Glutamatergic neuron (in vitro differentiated cells): ENCODE measurements around the gene TRMT44. TPM values are rescaled to one million over a fixed set of nuclear protein-coding genes. Genes with fewer than 3 reads are reported as not detected.

Source experiments
- DNase-seq: peaks from one replicate; pipeline ENCODE4 v3.0.0; 2022
- H3K27ac Mint-ChIP-seq: one replicate; pipeline ENCODE4 v1.8.0; 2020; ENCODE audit warnings: mild to moderate bottlenecking, mixed read lengths, inconsistent platforms; ENCODE audit not compliant: unreplicated experiment
- H3K27me3 Mint-ChIP-seq: one replicate; pipeline ENCODE4 v1.8.0; 2020; ENCODE audit warnings: mild to moderate bottlenecking, moderate library complexity, mixed read lengths, inconsistent platforms; ENCODE audit not compliant: unreplicated experiment
- H3K36me3 Mint-ChIP-seq: one replicate; pipeline ENCODE4 v1.8.0; 2020; ENCODE audit warnings: mild to moderate bottlenecking, mixed read lengths, inconsistent platforms; ENCODE audit not compliant: unreplicated experiment
- H3K4me1 Mint-ChIP-seq: one replicate; pipeline ENCODE4 v1.8.0; 2020; ENCODE audit warnings: mild to moderate bottlenecking, low read depth, mixed read lengths, inconsistent platforms; ENCODE audit not compliant: unreplicated experiment
- H3K4me3 Mint-ChIP-seq: one replicate; pipeline ENCODE4 v1.8.0; 2020; ENCODE audit warnings: mild to moderate bottlenecking, mixed read lengths, inconsistent platforms; ENCODE audit not compliant: unreplicated experiment
- H3K9me3 Mint-ChIP-seq: one replicate; pipeline ENCODE4 v1.8.0; 2020; ENCODE audit warnings: mild to moderate bottlenecking, moderate library complexity, mixed read lengths, inconsistent platforms; ENCODE audit not compliant: unreplicated experiment
- total RNA-seq: library from RNA; stranded (reverse); fragmentation: NEBNext Ultra II Directional; extraction: Animal tissue kit (Norgen Biotek cat#: 25700); gene quantifications from one replicate; pipeline ENCODE4 v1.2.1, GENCODE V29; 2021; ENCODE audit not compliant: unreplicated experiment
- TF ChIP-seq, protein P1 (sequence below): fragments of 200-600 bp; sonication (generic); IDR thresholded peaks from one replicate; pipeline ENCODE4 v1.5.0; 2021; ENCODE audit not compliant: partially characterized antibody, unreplicated experiment

TRMT44 gene
- total RNA-seq, 1 donor from 2014 or later = 23.3 TPM

DNA sequence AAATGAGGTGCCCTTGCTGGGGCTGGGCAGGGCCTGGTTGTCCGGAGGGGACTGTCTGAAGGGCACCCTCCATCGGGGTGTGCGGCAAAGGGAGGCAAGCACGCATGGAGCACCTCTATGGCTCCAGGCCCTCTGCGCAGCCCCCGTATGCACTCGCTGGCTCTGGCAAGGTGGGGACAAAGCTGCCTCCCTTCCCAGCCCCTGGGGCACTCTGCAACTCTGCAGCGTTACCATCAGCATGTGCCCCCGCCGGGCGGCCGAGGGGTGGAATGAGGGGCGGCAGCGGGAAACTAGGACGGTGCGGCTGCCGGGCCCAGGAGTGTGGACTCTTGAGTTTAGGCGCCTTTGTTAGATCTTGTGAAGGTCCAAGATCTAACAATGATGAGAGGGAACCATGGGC is 26.4 kb downstream of the TRMT44 start:
- H3K36me3 Mint-ChIP-seq = no peaks in the 10 kb centered on the region
- no peak for DNase-seq

DNA sequence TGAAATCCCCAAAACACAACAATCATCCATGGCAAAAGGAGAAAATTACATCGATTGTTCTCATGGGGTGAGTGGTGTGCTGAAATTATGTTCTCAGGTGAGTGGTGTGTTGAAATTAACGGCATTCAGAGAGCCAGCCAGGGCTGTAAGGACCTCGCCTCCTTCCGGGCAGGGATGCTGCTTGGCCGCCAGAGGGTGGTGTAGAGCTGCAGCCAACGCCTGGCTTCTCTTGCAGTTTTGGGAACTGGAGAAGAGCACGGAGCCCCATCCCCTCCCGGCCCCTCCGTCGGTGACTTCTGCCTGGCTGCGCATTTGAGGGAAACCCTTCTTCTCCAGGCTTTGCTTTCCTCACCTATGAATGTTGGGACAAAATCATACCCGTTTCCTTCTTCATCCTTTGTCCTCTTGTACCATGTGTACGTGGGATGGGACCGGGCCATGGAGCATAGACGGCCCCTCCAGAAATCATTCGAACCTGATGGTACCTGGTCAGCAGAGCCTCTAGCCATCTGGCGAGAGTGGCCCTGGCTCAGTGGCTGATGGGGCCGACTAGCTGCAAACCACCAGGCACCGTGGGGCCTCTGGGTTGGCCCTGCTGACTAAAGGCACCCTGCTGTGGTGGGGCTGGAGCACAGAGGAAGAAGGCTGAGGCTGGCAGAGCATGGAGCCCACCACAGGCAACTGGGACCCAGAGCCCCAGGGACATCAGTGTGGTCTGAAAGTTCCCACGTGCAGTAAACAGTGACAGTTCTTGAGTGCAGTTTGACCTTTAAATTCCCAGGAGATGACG is 28.4 kb downstream of the TRMT44 start:
- H3K9me3 Mint-ChIP-seq = peaks cover 3% of the 10 kb centered on the region
- H3K27me3 Mint-ChIP-seq = peaks cover 4% of the 10 kb centered on the region
- TF ChIP-seq, protein P1, sequence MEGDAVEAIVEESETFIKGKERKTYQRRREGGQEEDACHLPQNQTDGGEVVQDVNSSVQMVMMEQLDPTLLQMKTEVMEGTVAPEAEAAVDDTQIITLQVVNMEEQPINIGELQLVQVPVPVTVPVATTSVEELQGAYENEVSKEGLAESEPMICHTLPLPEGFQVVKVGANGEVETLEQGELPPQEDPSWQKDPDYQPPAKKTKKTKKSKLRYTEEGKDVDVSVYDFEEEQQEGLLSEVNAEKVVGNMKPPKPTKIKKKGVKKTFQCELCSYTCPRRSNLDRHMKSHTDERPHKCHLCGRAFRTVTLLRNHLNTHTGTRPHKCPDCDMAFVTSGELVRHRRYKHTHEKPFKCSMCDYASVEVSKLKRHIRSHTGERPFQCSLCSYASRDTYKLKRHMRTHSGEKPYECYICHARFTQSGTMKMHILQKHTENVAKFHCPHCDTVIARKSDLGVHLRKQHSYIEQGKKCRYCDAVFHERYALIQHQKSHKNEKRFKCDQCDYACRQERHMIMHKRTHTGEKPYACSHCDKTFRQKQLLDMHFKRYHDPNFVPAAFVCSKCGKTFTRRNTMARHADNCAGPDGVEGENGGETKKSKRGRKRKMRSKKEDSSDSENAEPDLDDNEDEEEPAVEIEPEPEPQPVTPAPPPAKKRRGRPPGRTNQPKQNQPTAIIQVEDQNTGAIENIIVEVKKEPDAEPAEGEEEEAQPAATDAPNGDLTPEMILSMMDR = peak; percentile 84
- no peaks in the 10 kb centered on the region for H3K36me3 Mint-ChIP-seq
- peak overlapping the region; percentile 23 for H3K27ac Mint-ChIP-seq
- no peak overlapping the region for H3K4me3 Mint-ChIP-seq
- H3K4me1 Mint-ChIP-seq = peaks cover 7% of the 10 kb centered on the region
- peak; percentile 88 for DNase-seq

More for the DNA sequence above, 26.4 kb downstream of the TRMT44 start:
- Mint-ChIP-seq H3K4me3 (no peak overlapping the region), H3K27ac (no peak overlapping the region), H3K9me3 (peaks cover 3% of the 10 kb centered on the region), H3K27me3 (peaks cover 4% of the 10 kb centered on the region), H3K4me1 (peaks cover 5% of the 10 kb centered on the region)
- TF ChIP-seq, protein P1 = no peak

DNA sequence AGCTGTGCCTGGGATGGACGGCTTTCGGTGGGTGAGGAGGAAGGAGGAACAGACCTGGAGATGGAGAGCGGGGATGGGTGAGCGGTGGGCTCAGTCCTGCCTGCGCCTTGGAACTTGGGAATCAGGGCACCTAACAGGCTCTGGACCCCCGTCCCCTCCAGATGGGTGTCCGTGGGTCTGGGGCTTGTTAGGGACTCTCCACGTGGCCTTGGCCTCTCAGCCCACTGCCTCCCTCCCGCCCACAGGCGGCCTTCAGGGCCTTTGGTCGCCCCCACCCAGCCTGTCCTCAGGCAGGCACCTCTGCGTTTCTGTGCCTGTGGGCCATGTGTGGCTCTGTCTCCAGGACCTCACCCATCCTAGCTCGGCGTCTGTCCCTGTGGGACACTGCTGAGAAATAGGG is 29.0 kb downstream of the TRMT44 start:
- Mint-ChIP-seq H3K27ac (no peak overlapping the region), H3K4me1 (peaks cover 7% of the 10 kb centered on the region), H3K9me3 (peaks cover 3% of the 10 kb centered on the region), H3K27me3 (peaks cover 5% of the 10 kb centered on the region), H3K4me3 (no peak overlapping the region), H3K36me3 (no peaks in the 10 kb centered on the region)
- no peak for DNase-seq
- TF ChIP-seq, protein P1 = no peak

GRCh38 chr4:8470451-8471024 is 30.0 kb downstream of the TRMT44 start:
- Mint-ChIP-seq H3K4me3 (no peak overlapping the region), H3K27ac (no peak overlapping the region), H3K36me3 (no peaks in the 10 kb centered on the region), H3K4me1 (peaks cover 7% of the 10 kb centered on the region), H3K9me3 (peaks cover 3% of the 10 kb centered on the region), H3K27me3 (peaks cover 3% of the 10 kb centered on the region)
- no peak for DNase-seq
- TF ChIP-seq, protein P1 = no peak
